OCI-LY1 (cell line): ENCODE measurements around the gene CCNDBP1.
"Not testable (repeated sequence)": the region's sequence is repeated elsewhere in the genome, so short reads cannot be mapped to it uniquely, and the experiment has no call there.

Experiments
- H2AFZ ChIP-seq: fragments of 200-600 bp; sonication (generic), shearing (Covaris generic); 2 replicates; pipeline ENCODE4 v1.6.0; 2014; ENCODE audit warnings: antibody characterized with exemption, mild to moderate bottlenecking, low read length
- H3F3A ChIP-seq: fragments of 200-600 bp; sonication (generic), shearing (Covaris generic); 2 replicates; pipeline ENCODE4 v1.6.0; 2014; ENCODE audit warnings: mild to moderate bottlenecking, antibody characterized with exemption, low read length, moderate library complexity; ENCODE audit not compliant: insufficient read depth
- H3K27ac ChIP-seq: fragments of 200-600 bp; sonication (generic); 2 replicates; pipeline ENCODE4 v1.5.1; 2014; ENCODE audit warnings: low read length, mixed run types, mild to moderate bottlenecking, low read depth; ENCODE audit not compliant: poor library complexity, severe bottlenecking
- H3K27me3 ChIP-seq: fragments of 200-600 bp; sonication (generic); 2 replicates; pipeline ENCODE4 v1.6.0; 2014; ENCODE audit warnings: antibody characterized with exemption, mild to moderate bottlenecking, low read length, moderate library complexity; ENCODE audit not compliant: insufficient read depth
- H3K36me3 ChIP-seq: fragments of 200-600 bp; sonication (generic); 2 replicates; pipeline ENCODE4 v1.6.1; 2014; ENCODE audit warnings: mild to moderate bottlenecking, antibody characterized with exemption, low read length, moderate library complexity, mixed read lengths; ENCODE audit not compliant: insufficient read depth
- H3K4me1 ChIP-seq: fragments of 200-600 bp; sonication (generic); 2 replicates; pipeline ENCODE4 v1.5.1; 2014; ENCODE audit warnings: mild to moderate bottlenecking, low read length, moderate library complexity; ENCODE audit not compliant: insufficient read depth, severe bottlenecking
- H3K4me2 ChIP-seq: fragments of 200-600 bp; sonication (generic), shearing (Covaris generic); 2 replicates; pipeline ENCODE4 v1.6.1; 2014; ENCODE audit warnings: low read length
- H3K4me3 ChIP-seq: fragments of 200-600 bp; sonication (generic); 2 replicates; pipeline ENCODE4 v1.5.1; 2014; ENCODE audit warnings: low read length, low read depth, mild to moderate bottlenecking, mixed read lengths; ENCODE audit not compliant: poor library complexity, severe bottlenecking
- H3K79me2 ChIP-seq: fragments of 200-600 bp; shearing (Covaris generic); 2 replicates; pipeline ENCODE4 v1.6.1; 2016; ENCODE audit warnings: mixed run types, low read length, mixed read lengths; ENCODE audit not compliant: insufficient read depth
- H3K9ac ChIP-seq: fragments of 200-600 bp; sonication (generic), shearing (Covaris generic); 2 replicates; pipeline ENCODE4 v1.6.1; 2014; ENCODE audit warnings: mild to moderate bottlenecking, low read length, mixed read lengths
- H3K9me2 ChIP-seq: fragments of 200-600 bp; sonication (generic), shearing (Covaris generic); 2 replicates; pipeline ENCODE4 v1.6.1; 2014; ENCODE audit warnings: low read depth, mild to moderate bottlenecking, low read length, mixed read lengths
- H3K9me3 ChIP-seq: fragments of 200-600 bp; shearing (Covaris generic); 2 replicates; pipeline ENCODE4 v1.6.1; 2014; ENCODE audit warnings: low read length, mixed read lengths
- H4K20me1 ChIP-seq: fragments of 200-600 bp; sonication (generic), shearing (Covaris generic); 2 replicates; pipeline ENCODE4 v1.6.0; 2016; ENCODE audit warnings: mild to moderate bottlenecking, low read length; ENCODE audit not compliant: insufficient read depth
- EZH2 ChIP-seq: fragments of 200-600 bp; sonication (generic), shearing (Covaris generic); IDR thresholded peaks from 2 replicates; pipeline ENCODE4 v1.8.0; 2017; ENCODE audit warnings: borderline replicate concordance, mixed run types, mild to moderate bottlenecking, antibody characterized with exemption, low read length, moderate library complexity, mixed read lengths
- TF ChIP-seq, protein P1 (sequence below): fragments of 200-600 bp; sonication (generic), shearing (Covaris generic); IDR thresholded peaks from 2 replicates; pipeline ENCODE4 v1.5.1; 2017; ENCODE audit warnings: mild to moderate bottlenecking, antibody characterized with exemption, low read length, moderate library complexity, mixed read lengths

CCNDBP1 gene

DNA sequence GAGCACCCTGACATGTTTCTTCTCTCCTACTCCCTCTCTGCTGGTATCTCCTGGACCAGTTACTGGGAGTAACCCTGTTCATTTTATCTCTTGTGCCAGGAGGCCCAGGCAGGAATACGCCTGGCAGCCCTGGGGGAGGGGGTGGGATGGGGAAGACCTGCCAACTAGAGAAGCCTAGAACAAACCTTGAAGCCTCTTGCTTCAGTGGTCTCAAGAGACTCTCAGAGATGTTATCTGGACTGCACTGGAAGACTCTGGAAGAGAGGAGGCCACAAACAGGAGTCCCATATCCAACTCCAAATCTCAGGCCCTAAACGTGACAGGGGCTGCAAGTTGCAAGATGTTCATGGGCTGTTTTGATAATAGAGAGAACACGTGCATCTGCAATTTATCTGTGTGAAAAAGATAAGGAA is 35.8 kb downstream of the CCNDBP1 start, which contains the start of gene EPB42:
EPB42 (minus strand) TSS at position 28 of the 413 bp plus-strand sequence. CDS start 193 bp downstream, outside the sequence.
- no peak within 1 kb of the TSS for H3K4me3 ChIP-seq
- no peaks in the 10 kb centered on the region for H3K4me1 ChIP-seq
- no peaks in the 10 kb centered on the region; the same call in 1 of the 2 replicates for H3K27me3 ChIP-seq
- H3F3A ChIP-seq, result no peaks in the 10 kb centered on the region
- no peaks in the 10 kb centered on the region for H3K36me3 ChIP-seq
- no peak within 1 kb of the TSS for H3K4me2 ChIP-seq
- no peaks in the 10 kb centered on the region for H4K20me1 ChIP-seq
- H3K9me3 ChIP-seq, result no peaks in the 10 kb centered on the region
- no peak within 1 kb of the TSS for H3K27ac ChIP-seq
- H3K9me2 ChIP-seq, result no peaks in the 10 kb centered on the region
- no peak within 1 kb of the TSS for H3K9ac ChIP-seq
- no peak within 1 kb of the TSS for H2AFZ ChIP-seq
- H3K79me2 ChIP-seq, result no peaks in the 10 kb centered on the region
- TF ChIP-seq, protein P1, sequence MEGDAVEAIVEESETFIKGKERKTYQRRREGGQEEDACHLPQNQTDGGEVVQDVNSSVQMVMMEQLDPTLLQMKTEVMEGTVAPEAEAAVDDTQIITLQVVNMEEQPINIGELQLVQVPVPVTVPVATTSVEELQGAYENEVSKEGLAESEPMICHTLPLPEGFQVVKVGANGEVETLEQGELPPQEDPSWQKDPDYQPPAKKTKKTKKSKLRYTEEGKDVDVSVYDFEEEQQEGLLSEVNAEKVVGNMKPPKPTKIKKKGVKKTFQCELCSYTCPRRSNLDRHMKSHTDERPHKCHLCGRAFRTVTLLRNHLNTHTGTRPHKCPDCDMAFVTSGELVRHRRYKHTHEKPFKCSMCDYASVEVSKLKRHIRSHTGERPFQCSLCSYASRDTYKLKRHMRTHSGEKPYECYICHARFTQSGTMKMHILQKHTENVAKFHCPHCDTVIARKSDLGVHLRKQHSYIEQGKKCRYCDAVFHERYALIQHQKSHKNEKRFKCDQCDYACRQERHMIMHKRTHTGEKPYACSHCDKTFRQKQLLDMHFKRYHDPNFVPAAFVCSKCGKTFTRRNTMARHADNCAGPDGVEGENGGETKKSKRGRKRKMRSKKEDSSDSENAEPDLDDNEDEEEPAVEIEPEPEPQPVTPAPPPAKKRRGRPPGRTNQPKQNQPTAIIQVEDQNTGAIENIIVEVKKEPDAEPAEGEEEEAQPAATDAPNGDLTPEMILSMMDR, result no peak
- no peak for TF ChIP-seq EZH2

DNA sequence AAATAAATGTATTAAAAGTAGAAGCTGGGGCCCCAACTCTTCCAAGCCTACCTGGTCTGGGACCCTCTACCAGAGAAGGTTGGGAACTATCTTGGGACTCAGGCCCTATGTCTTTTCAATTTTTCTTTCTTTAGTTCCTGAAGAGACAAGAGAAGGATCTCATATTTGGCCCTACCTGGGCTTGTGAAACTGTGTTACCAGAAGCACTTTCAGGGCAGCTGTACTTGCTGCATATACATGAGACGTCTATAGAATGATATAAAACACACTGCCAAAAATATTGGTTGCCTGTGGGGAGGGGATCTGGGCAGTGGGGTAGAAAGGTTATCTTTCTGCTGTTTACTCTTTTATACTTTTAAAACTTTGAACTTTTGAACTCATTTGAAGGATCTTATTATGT is 36.2 kb downstream of the CCNDBP1 start:
- Histone ChIP-seq H3K4me3 (no peak overlapping the region), H3K79me2 (no peaks in the 10 kb centered on the region), H3K4me1 (no peaks in the 10 kb centered on the region), H4K20me1 (no peaks in the 10 kb centered on the region), H2AFZ (no peak overlapping the region), H3F3A (no peaks in the 10 kb centered on the region), H3K27ac (no peak overlapping the region), H3K9ac (no peak overlapping the region), H3K9me2 (no peaks in the 10 kb centered on the region), H3K27me3 (no peaks in the 10 kb centered on the region; the same call in 1 of the 2 replicates), H3K4me2 (no peak overlapping the region), H3K9me3 (no peaks in the 10 kb centered on the region), H3K36me3 (no peaks in the 10 kb centered on the region)
- TF ChIP-seq, protein P1, result no peak
- no peak for TF ChIP-seq EZH2

DNA sequence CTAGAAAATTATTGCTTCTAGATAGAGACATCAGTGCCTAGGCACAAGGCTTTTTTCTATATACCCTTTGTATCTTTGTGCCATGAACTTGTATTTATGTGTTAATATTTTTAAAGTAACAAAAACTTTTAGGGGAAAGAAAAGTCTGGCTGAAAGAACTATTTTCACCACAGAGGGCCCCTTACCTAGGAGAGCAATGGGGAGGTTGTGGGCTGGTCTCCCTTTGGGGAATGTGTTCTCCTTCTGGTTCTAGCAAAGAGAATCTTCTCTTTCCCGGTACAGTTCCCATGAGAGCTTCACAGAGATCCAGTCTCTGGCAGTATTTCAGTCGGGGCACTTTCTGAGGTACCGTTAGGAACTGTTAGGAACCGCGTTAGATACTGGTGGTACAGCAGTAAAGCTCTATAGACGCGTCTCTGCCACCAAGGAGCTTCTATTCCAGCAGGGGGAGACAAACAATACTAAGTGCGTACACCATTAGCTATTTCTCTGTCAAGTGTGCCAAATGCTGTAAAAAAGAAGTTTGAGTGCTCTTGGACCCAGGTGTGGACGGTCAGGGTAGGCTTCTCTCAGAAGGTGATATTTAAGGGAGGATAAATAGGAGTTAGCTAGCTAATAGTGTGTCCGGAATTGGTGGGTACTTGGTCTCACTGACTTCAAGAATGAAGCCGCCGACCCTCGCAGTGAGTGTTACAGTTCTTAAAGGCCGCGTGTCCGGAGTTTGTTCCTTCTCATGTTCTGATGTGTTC is 40.2 kb downstream of the CCNDBP1 start:
- Histone ChIP-seq H3K4me3 (no peak overlapping the region), H3K4me1 (no peaks in the 10 kb centered on the region), H3K9me2 (no peaks in the 10 kb centered on the region), H3K79me2 (no peaks in the 10 kb centered on the region), H3K36me3 (no peaks in the 10 kb centered on the region), H3K4me2 (no peak overlapping the region), H3K27ac (no peak overlapping the region), H2AFZ (no peak overlapping the region), H3K9me3 (no peaks in the 10 kb centered on the region), H3F3A (no peaks in the 10 kb centered on the region), H3K9ac (no peak overlapping the region), H4K20me1 (no peaks in the 10 kb centered on the region), H3K27me3 (no peaks in the 10 kb centered on the region)
- TF ChIP-seq EZH2, result no peak
- TF ChIP-seq, protein P1, result peak; percentile 76

GRCh38 chr15:43225950-43226255 is 40.7 kb downstream of the CCNDBP1 start:
- not testable (repeated sequence) for H3K4me1 ChIP-seq, H4K20me1 ChIP-seq, H3K4me2 ChIP-seq, H3K36me3 ChIP-seq, H3K9me3 ChIP-seq, H3K9me2 ChIP-seq, H3K4me3 ChIP-seq, H2AFZ ChIP-seq, H3K79me2 ChIP-seq, H3K9ac ChIP-seq, H3K27me3 ChIP-seq, H3F3A ChIP-seq, H3K27ac ChIP-seq
